ENCODE measurements around the gene ADH4. TPM values are rescaled to one million over a fixed set of nuclear protein-coding genes. Genes with fewer than 3 reads are reported as not detected.

The ADH4 gene
- total RNA-seq, 1 donor from 2014 or later, result not detected

GRCh38 chr4:99159699-99160098, 15.6 kb upstream of the ADH4 start:
- DNase-seq (ENCODE audit: low read depth, low spot score), result no peak
- Mint-ChIP-seq H3K9me3 (peaks cover 4% of the 10 kb centered on the region), H3K27me3 (ENCODE audit: low read depth) (no peaks in the 10 kb centered on the region), H3K36me3 (ENCODE audit: low read depth) (peaks cover 8% of the 10 kb centered on the region), H3K4me1 (no peaks in the 10 kb centered on the region), H3K4me3 (no peak overlapping the region), H3K27ac (ENCODE audit: unreplicated experiment) (no peak overlapping the region)
- no peak for TF ChIP-seq CTCF (conservative IDR thresholded peaks at IDR 0.05)

- no peaks in the 10 kb centered on the region for H3K4me1 Mint-ChIP-seq
- no peaks in the 10 kb centered on the region for H3K27me3 Mint-ChIP-seq (ENCODE audit: low read depth)
- no peak for TF ChIP-seq CTCF (conservative IDR thresholded peaks at IDR 0.05)
- H3K4me3 Mint-ChIP-seq, result no peak overlapping the region
- peaks cover 11% of the 10 kb centered on the region for H3K36me3 Mint-ChIP-seq (ENCODE audit: low read depth)
- H3K9me3 Mint-ChIP-seq, result peaks cover 4% of the 10 kb centered on the region
- no peak for DNase-seq (ENCODE audit: low read depth, low spot score)
- H3K27ac Mint-ChIP-seq (ENCODE audit: unreplicated experiment), result no peak overlapping the region
These were observed 13.4 kb upstream of the ADH4 start for GRCh38 chr4:99157478-99157935.

GRCh38 chr4:99156992-99157391, 12.9 kb upstream of the ADH4 start:
- H3K4me1 Mint-ChIP-seq, result no peaks in the 10 kb centered on the region
- H3K27me3 Mint-ChIP-seq (ENCODE audit: low read depth), result no peaks in the 10 kb centered on the region
- no peak overlapping the region for H3K4me3 Mint-ChIP-seq
- peaks cover 10% of the 10 kb centered on the region for H3K36me3 Mint-ChIP-seq (ENCODE audit: low read depth)
- no peak for TF ChIP-seq CTCF (conservative IDR thresholded peaks at IDR 0.05)
- H3K9me3 Mint-ChIP-seq, result peaks cover 4% of the 10 kb centered on the region
- H3K27ac Mint-ChIP-seq (ENCODE audit: unreplicated experiment), result no peak overlapping the region
- no peak for DNase-seq (ENCODE audit: low read depth, low spot score)

GRCh38 chr4:99154658-99155342, 10.7 kb upstream of the ADH4 start:
- Mint-ChIP-seq H3K27ac (ENCODE audit: unreplicated experiment) (no peak overlapping the region), H3K36me3 (ENCODE audit: low read depth) (peaks cover 19% of the 10 kb centered on the region), H3K27me3 (ENCODE audit: low read depth) (no peaks in the 10 kb centered on the region), H3K4me1 (no peaks in the 10 kb centered on the region), H3K4me3 (no peak overlapping the region), H3K9me3 (peaks cover 13% of the 10 kb centered on the region)
- no peak for DNase-seq (ENCODE audit: low read depth, low spot score)
- TF ChIP-seq CTCF (conservative IDR thresholded peaks at IDR 0.05), result no peak

GRCh38 chr4:99151995-99152394, 7.9 kb upstream of the ADH4 start:
- H3K4me3 Mint-ChIP-seq, result no peak overlapping the region
- peaks cover 19% of the 10 kb centered on the region for H3K36me3 Mint-ChIP-seq (ENCODE audit: low read depth)
- H3K27me3 Mint-ChIP-seq (ENCODE audit: low read depth), result no peaks in the 10 kb centered on the region
- H3K27ac Mint-ChIP-seq (ENCODE audit: unreplicated experiment), result no peak overlapping the region
- H3K4me1 Mint-ChIP-seq, result no peaks in the 10 kb centered on the region
- TF ChIP-seq CTCF (conservative IDR thresholded peaks at IDR 0.05), result no peak
- peaks cover 11% of the 10 kb centered on the region for H3K9me3 Mint-ChIP-seq
- no peak for DNase-seq (ENCODE audit: low read depth, low spot score)

All from neural crest cell (in vitro differentiated cells).